ENCODE results near the gene AOPEP. TPM values are rescaled to one million over a fixed set of nuclear protein-coding genes. Genes with fewer than 3 reads are reported as not detected.

The AOPEP gene
- total RNA-seq, 2 experiments from 2014 or later: 6.9 to 7.0 TPM

DNA sequence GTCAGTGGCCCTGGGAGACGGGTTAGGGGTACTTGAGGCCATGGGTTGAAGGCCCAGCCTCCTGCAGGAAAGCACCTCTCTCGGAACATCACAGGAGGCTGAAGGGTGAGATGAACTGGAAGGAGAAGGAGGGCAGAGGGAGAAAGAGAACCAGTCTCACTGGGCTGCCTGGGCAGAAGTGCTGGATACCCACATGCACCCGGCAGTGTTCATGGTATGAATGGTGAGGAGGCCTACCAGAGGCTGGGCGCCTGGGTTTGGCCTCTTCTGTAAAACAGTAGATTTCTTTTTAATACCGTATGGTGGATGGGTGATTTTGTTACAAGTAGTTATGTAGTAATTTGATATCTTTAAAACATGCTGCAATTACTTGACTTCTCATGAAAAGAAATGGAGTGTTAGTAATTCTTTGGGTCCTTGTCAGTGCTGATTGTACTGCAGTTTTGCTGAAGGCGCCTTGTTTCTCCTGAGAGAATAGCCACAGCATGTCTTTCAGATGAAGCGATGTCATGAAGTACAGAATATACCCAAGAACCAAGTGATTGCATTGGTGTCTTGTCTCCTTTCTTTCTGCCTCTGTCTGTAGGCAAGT, 332.4 kb downstream of the AOPEP start:
- ATAC-seq (ENCODE audit: poor library complexity) (no peak), DNase-seq (no peak)
- H3K4me1 ChIP-seq (ENCODE audit: insufficient read depth, low read length): no peaks in the 10 kb centered on the region
- no peak overlapping the region for H3K4me3 ChIP-seq (ENCODE audit: low read length)
- TF ChIP-seq, protein P1, sequence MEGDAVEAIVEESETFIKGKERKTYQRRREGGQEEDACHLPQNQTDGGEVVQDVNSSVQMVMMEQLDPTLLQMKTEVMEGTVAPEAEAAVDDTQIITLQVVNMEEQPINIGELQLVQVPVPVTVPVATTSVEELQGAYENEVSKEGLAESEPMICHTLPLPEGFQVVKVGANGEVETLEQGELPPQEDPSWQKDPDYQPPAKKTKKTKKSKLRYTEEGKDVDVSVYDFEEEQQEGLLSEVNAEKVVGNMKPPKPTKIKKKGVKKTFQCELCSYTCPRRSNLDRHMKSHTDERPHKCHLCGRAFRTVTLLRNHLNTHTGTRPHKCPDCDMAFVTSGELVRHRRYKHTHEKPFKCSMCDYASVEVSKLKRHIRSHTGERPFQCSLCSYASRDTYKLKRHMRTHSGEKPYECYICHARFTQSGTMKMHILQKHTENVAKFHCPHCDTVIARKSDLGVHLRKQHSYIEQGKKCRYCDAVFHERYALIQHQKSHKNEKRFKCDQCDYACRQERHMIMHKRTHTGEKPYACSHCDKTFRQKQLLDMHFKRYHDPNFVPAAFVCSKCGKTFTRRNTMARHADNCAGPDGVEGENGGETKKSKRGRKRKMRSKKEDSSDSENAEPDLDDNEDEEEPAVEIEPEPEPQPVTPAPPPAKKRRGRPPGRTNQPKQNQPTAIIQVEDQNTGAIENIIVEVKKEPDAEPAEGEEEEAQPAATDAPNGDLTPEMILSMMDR (IDR thresholded peaks at IDR 0.05): no peak
- no peaks in the 10 kb centered on the region for H3K27me3 Mint-ChIP-seq
- H3K27ac ChIP-seq (ENCODE audit: low read depth in 1 of 2, low read length in 2 of 2): no peak overlapping the region
- no peaks in the 10 kb centered on the region for H3K36me3 Mint-ChIP-seq (ENCODE audit: low read depth)
- H3K27me3 ChIP-seq (ENCODE audit: control insufficient read depth in 1 of 2, insufficient read depth in 2 of 2, low read length in 2 of 2): no peaks in the 10 kb centered on the region
- H3K4me3 Mint-ChIP-seq: no peak overlapping the region
- H3K9me3 Mint-ChIP-seq: no peaks in the 10 kb centered on the region
- intact Hi-C loops (cut with DNase I, micrococcal nuclease): no loop called here
- CTCF ChIA-PET: no interaction called here
- H3K9me3 ChIP-seq (ENCODE audit: control insufficient read depth in 1 of 2, insufficient read depth in 1 of 2, low read length in 2 of 2): no peaks in the 10 kb centered on the region
- POLR2A ChIA-PET: no interaction called here
- no peaks in the 10 kb centered on the region for H3K4me1 Mint-ChIP-seq (ENCODE audit: low read depth)
- H3K36me3 ChIP-seq (ENCODE audit: insufficient read depth, low read length): no peaks in the 10 kb centered on the region
- no peak overlapping the region for H3K27ac Mint-ChIP-seq

DNA sequence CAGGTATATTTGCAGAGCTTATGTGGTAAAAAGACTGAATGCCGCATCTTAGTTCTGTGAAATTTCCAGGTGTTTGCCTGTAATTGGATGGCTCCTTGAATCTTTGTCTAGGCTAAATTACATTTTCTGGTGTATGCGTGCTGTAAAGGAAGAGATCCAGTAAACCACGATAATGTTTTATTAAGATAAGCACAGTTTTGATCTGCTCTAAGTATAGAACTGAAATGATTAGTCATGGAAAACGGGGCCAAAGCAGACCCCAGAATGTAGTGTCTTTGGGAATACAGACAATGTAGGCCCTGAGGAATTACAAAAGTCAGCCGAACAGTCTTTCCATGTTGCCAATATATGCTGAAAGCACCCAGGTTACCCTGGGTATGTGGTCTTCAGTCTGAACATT, 333.7 kb downstream of the AOPEP start:
- intact Hi-C loops (cut with DNase I, micrococcal nuclease): no loop called here
- Mint-ChIP-seq H3K4me1 (ENCODE audit: low read depth) (no peaks in the 10 kb centered on the region), H3K27me3 (no peaks in the 10 kb centered on the region), H3K27ac (no peak overlapping the region), H3K4me3 (no peak overlapping the region), H3K36me3 (ENCODE audit: low read depth) (no peaks in the 10 kb centered on the region), H3K9me3 (no peaks in the 10 kb centered on the region)
- Histone ChIP-seq H3K9me3 (ENCODE audit: control insufficient read depth in 1 of 2, insufficient read depth in 1 of 2, low read length in 2 of 2) (no peaks in the 10 kb centered on the region), H3K27ac (ENCODE audit: low read depth in 1 of 2, low read length in 2 of 2) (no peak overlapping the region), H3K27me3 (ENCODE audit: control insufficient read depth in 1 of 2, insufficient read depth in 2 of 2, low read length in 2 of 2) (no peaks in the 10 kb centered on the region), H3K36me3 (ENCODE audit: insufficient read depth, low read length) (no peaks in the 10 kb centered on the region), H3K4me3 (ENCODE audit: low read length) (no peak overlapping the region), H3K4me1 (ENCODE audit: insufficient read depth, low read length) (no peaks in the 10 kb centered on the region)
- CTCF ChIA-PET: no interaction called here
- DNase-seq (no peak), ATAC-seq (ENCODE audit: poor library complexity) (no peak)
- TF ChIP-seq, protein P1 (IDR thresholded peaks at IDR 0.05): no peak
- POLR2A ChIA-PET: no interaction called here

DNA sequence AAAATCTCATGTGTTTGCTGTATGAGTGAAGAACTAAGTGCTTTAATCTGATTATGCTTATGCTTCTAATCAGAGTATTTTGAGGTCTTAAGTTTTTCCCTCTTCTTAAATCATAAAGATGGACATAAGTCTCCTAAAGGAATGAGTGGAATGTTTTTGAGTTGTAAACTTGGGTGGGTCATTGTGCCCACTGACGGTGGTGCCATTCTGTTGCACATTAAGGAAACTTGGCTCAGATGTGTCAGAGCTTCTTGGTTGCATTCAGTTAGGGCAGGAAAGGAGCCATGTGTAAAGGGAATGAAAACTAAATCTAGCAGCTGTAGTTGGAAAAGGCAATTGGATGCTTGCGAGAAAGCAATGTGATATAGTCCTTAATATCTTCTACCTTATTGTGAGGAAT, 334.4 kb downstream of the AOPEP start:
- Histone ChIP-seq H3K27me3 (ENCODE audit: control insufficient read depth in 1 of 2, insufficient read depth in 2 of 2, low read length in 2 of 2) (no peaks in the 10 kb centered on the region), H3K4me1 (ENCODE audit: insufficient read depth, low read length) (no peaks in the 10 kb centered on the region), H3K4me3 (ENCODE audit: low read length) (no peak overlapping the region), H3K9me3 (ENCODE audit: control insufficient read depth in 1 of 2, insufficient read depth in 1 of 2, low read length in 2 of 2) (no peaks in the 10 kb centered on the region), H3K27ac (ENCODE audit: low read depth in 1 of 2, low read length in 2 of 2) (no peak overlapping the region), H3K36me3 (ENCODE audit: insufficient read depth, low read length) (no peaks in the 10 kb centered on the region)
- Mint-ChIP-seq H3K9me3 (no peaks in the 10 kb centered on the region), H3K36me3 (ENCODE audit: low read depth) (no peaks in the 10 kb centered on the region), H3K27ac (no peak overlapping the region), H3K27me3 (no peaks in the 10 kb centered on the region), H3K4me3 (no peak overlapping the region), H3K4me1 (ENCODE audit: low read depth) (no peaks in the 10 kb centered on the region)
- CTCF ChIA-PET: no interaction called here
- intact Hi-C loops (cut with DNase I, micrococcal nuclease): no loop called here
- no peak for DNase-seq
- POLR2A ChIA-PET: no interaction called here
- no peak for ATAC-seq (ENCODE audit: poor library complexity)
- TF ChIP-seq, protein P1 (IDR thresholded peaks at IDR 0.05): no peak

Measured in CD4-positive, alpha-beta T cell (primary cell).